ENCODE measurements around the gene PHLDB2.
"Not testable (repeated sequence)": the region's sequence is repeated elsewhere in the genome, so short reads cannot be mapped to it uniquely, and the experiment has no call there.

The PHLDB2 gene

DNA sequence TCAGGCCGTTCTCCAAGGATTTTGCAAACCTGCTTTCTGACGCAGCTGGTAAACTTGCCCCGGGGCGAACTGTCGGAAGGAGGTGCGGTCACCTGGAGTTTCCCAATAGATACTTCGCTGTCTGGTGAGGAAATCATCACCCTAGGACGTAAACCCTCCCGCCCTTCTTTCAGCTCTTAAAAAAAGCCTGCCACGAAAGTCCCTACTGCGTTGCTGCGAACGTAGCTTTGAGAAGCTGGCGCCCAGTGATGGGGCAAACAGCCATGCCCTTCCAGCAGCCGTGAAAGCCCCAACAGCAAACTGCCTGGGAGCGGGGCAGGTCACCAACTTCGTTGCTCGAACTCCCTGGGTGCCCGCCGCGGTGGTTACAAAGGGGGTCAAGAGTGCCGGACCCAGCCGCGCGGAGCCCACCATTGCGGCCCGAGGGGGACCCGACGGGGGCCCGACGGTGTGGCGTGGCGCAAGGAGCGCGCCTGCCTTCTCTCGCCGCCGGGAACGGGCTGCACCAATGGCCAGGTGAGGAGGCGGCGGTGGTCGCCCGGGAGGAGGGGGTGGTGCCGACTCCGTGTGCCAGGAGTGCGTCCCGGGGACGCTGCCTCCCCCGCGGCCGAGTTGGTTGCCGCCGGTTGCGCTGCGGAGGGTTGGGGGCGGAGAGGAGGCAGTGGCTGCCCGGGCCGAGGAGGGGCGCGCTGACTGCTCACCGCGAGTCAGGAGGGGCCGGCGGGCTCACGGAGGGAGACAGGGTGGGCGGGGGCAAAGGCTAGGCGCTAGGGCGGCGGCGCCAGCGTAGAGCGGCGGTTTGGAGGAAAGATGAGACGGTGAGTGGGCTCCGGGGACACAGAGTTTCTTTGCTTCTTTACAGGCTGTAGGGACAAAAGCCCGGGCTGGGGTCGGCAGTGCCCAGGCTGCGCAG, at the start of gene PHLDB2:
PHLDB2 (plus strand) TSS at position 205 of the 913 bp plus-strand sequence. CDS start 24,813 bp downstream, outside the sequence.
- Histone ChIP-seq H3K9me3 (ENCODE audit: control insufficient read depth, low read depth, low read length) (no peaks in the 10 kb centered on the region), H3K9ac (ENCODE audit: low read length) (peak within 1 kb of the TSS; percentile 69), H3K27me3 (ENCODE audit: control insufficient read depth, insufficient read depth, low read length) (peaks cover 36% of the 10 kb centered on the region), H3K4me1 (ENCODE audit: control insufficient read depth, low read depth, low read length) (peaks cover 47% of the 10 kb centered on the region), H3K4me3 (ENCODE audit: low read length) (peak within 1 kb of the TSS; percentile 79), H3K36me3 (ENCODE audit: control insufficient read depth, low read depth, low read length) (no peaks in the 10 kb centered on the region), H3K27ac (ENCODE audit: low read length) (no peak within 1 kb of the TSS)

DNA sequence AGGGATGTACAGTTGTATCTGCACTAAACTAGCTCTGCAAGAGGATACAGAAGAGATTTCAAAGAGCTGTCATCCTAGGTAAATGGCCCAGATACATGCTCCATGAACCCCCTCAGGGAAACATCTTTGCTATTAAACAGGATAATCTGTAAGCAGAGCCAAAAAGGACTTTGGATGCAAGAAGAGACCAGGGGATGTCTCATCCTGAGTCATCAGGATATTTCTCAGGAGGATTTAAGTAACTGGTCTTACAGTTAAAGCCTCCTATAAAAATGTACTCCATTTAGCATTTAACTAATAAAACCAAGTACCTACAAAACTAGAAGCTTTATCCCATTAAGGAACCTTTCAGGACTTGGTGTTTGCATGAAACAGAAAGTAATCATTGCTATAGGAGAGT, 48.2 kb upstream of the PHLDB2 start:
- no peak overlapping the region for H3K27ac ChIP-seq (ENCODE audit: low read length)
- no peaks in the 10 kb centered on the region for H3K36me3 ChIP-seq (ENCODE audit: control insufficient read depth, low read depth, low read length)
- no peaks in the 10 kb centered on the region for H3K9me3 ChIP-seq (ENCODE audit: control insufficient read depth, low read depth, low read length)
- H3K4me1 ChIP-seq (ENCODE audit: control insufficient read depth, low read depth, low read length), result no peaks in the 10 kb centered on the region
- no peak overlapping the region for H3K4me3 ChIP-seq (ENCODE audit: low read length)
- H3K27me3 ChIP-seq (ENCODE audit: control insufficient read depth, insufficient read depth, low read length), result no peaks in the 10 kb centered on the region
- no peak overlapping the region for H3K9ac ChIP-seq (ENCODE audit: low read length)

DNA sequence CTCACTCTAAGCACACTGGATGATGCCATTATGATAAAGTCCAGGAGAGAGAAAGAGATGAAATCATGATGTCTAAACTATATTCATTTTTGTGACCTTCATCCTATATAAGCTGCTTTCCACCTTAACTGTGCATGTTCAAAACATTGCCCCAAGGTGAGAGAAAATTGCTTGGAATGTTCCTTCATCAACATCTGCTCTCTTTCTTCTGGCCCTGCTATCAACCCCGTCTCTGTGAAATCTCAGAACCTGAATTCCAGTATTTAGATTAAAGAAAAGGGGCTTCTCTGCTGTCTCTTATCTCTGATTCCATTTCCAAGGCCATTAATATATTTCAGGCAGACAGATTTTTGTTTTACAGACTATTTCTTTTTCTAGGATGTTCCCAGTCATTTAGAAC, 47.3 kb upstream of the PHLDB2 start:
- no peaks in the 10 kb centered on the region for H3K4me1 ChIP-seq (ENCODE audit: control insufficient read depth, low read depth, low read length)
- H3K9me3 ChIP-seq (ENCODE audit: control insufficient read depth, low read depth, low read length), result no peaks in the 10 kb centered on the region
- no peak overlapping the region for H3K27ac ChIP-seq (ENCODE audit: low read length)
- H3K4me3 ChIP-seq (ENCODE audit: low read length), result no peak overlapping the region
- H3K36me3 ChIP-seq (ENCODE audit: control insufficient read depth, low read depth, low read length), result no peaks in the 10 kb centered on the region
- no peaks in the 10 kb centered on the region for H3K27me3 ChIP-seq (ENCODE audit: control insufficient read depth, insufficient read depth, low read length)
- H3K9ac ChIP-seq (ENCODE audit: low read length), result no peak overlapping the region

DNA sequence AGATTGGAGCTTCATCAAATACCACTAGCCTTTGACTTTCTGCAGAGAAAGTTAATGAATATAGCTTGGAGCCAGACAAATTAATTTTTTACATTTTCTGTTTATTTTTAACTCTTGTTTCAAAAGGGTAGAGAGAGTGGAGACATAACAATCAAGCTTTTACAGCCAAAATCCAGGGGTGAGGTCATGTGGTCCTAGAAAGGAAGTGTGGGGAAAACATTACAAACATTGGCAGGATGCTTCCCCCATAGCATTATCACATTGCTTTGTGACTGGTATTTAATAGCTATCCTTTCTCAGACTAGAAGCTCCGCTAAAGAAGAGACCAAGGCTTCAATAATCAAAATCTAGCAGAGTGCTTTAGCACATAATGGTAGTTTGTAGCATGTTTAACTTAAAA, 46.4 kb upstream of the PHLDB2 start:
- H3K36me3 ChIP-seq (ENCODE audit: control insufficient read depth, low read depth, low read length), result no peaks in the 10 kb centered on the region
- no peaks in the 10 kb centered on the region for H3K4me1 ChIP-seq (ENCODE audit: control insufficient read depth, low read depth, low read length)
- no peak overlapping the region for H3K9ac ChIP-seq (ENCODE audit: low read length)
- no peaks in the 10 kb centered on the region for H3K27me3 ChIP-seq (ENCODE audit: control insufficient read depth, insufficient read depth, low read length)
- no peak overlapping the region for H3K4me3 ChIP-seq (ENCODE audit: low read length)
- no peaks in the 10 kb centered on the region for H3K9me3 ChIP-seq (ENCODE audit: control insufficient read depth, low read depth, low read length)
- no peak overlapping the region for H3K27ac ChIP-seq (ENCODE audit: low read length)

DNA sequence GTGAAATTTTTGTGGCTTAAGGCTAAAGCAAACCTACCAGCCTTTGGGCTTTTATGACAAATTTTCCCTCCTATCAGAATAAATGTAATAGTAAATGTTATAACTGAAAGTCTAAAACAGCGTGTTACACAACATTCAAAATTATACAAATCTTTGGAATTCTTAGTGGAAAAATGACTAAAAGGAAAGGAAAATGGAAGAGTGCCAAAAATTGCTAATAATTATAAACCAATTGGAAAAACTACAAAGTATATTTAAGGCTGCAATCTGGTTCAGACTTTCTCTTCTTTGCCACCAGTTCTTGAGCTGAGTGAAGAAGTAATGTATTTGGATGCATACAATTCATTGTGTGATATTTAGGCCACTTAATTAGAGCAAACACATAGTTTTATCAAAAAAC, 45.6 kb upstream of the PHLDB2 start:
- H3K4me3 ChIP-seq (ENCODE audit: low read length), result no peak overlapping the region
- H3K27me3 ChIP-seq (ENCODE audit: control insufficient read depth, insufficient read depth, low read length), result no peaks in the 10 kb centered on the region
- no peaks in the 10 kb centered on the region for H3K4me1 ChIP-seq (ENCODE audit: control insufficient read depth, low read depth, low read length)
- H3K9ac ChIP-seq (ENCODE audit: low read length), result no peak overlapping the region
- H3K9me3 ChIP-seq (ENCODE audit: control insufficient read depth, low read depth, low read length), result no peaks in the 10 kb centered on the region
- no peak overlapping the region for H3K27ac ChIP-seq (ENCODE audit: low read length)
- H3K36me3 ChIP-seq (ENCODE audit: control insufficient read depth, low read depth, low read length), result no peaks in the 10 kb centered on the region

DNA sequence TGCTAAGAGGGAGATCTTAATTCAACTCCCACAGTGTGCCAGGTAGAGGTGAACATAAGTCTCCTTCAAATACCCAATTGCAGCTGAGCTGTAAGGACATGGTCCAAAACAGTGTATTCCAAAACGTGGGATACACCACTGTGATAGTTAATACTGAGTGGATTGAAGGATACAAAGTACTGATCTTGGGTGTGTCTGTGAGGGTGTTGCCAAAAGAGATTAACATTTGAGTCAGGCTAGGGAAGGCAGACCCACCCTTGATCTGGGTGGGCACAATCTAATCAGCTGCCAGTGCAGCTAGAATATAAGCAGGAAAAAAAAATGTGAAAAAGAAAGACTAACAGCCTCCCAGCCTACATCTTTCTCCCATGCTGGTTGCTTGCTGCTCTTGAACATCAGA, 45.1 kb upstream of the PHLDB2 start:
- Histone ChIP-seq H3K4me1 (ENCODE audit: control insufficient read depth, low read depth, low read length) (no peaks in the 10 kb centered on the region), H3K4me3 (ENCODE audit: low read length) (no peak overlapping the region), H3K36me3 (ENCODE audit: control insufficient read depth, low read depth, low read length) (no peaks in the 10 kb centered on the region), H3K27ac (ENCODE audit: low read length) (no peak overlapping the region), H3K9me3 (ENCODE audit: control insufficient read depth, low read depth, low read length) (no peaks in the 10 kb centered on the region), H3K27me3 (ENCODE audit: control insufficient read depth, insufficient read depth, low read length) (no peaks in the 10 kb centered on the region), H3K9ac (ENCODE audit: low read length) (no peak overlapping the region)

DNA sequence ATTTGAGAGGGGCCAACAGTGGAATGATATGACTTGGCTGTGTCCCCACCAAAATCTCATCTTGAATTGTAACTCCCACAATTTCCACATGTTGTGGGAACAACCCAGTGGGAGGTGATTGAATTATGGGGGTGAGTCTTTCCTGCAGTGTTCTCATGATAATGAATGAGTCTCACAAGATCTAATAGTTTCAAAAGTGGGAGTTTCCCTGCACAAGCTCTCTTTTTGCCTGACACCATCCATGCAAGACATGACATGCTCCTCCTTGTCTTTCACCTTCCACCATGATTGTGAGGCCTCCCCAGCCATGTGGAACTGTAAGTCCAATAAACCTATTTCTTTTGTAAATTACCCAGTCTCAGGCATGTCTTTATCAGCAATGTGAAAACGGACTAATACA, 42.3 kb upstream of the PHLDB2 start:
- H3K27ac ChIP-seq (ENCODE audit: low read length); H3K9me3 ChIP-seq (ENCODE audit: control insufficient read depth, low read depth, low read length): not testable (repeated sequence)

DNA sequence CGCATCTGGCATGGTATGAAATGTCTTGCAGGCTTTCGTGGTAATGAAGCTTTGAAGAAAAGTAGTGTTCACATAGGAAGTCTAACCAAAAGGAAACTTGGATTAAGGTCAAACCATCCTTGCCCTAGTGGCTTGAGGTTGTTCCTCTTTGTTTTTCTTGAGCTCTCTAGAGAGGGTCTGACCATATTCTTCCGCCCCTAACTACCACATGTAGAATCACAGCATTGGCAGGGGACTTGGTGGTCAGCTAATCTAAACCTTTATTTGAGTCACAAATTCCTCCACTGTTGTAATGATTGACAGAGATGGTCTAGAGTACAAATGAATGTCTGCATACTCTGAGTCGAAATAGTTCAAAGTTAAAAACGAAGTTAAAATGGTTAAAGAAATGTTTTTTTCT, 39.1 kb upstream of the PHLDB2 start:
- Histone ChIP-seq H3K36me3 (ENCODE audit: control insufficient read depth, low read depth, low read length) (no peaks in the 10 kb centered on the region), H3K4me3 (ENCODE audit: low read length) (no peak overlapping the region), H3K27me3 (ENCODE audit: control insufficient read depth, insufficient read depth, low read length) (no peaks in the 10 kb centered on the region), H3K9me3 (ENCODE audit: control insufficient read depth, low read depth, low read length) (no peaks in the 10 kb centered on the region), H3K9ac (ENCODE audit: low read length) (no peak overlapping the region), H3K4me1 (ENCODE audit: control insufficient read depth, low read depth, low read length) (no peaks in the 10 kb centered on the region), H3K27ac (ENCODE audit: low read length) (no peak overlapping the region)

More for the DNA sequence above, 42.3 kb upstream of the PHLDB2 start:
- not testable (repeated sequence) for H3K9ac ChIP-seq (ENCODE audit: low read length); H3K36me3 ChIP-seq (ENCODE audit: control insufficient read depth, low read depth, low read length); H3K4me1 ChIP-seq (ENCODE audit: control insufficient read depth, low read depth, low read length); H3K27me3 ChIP-seq (ENCODE audit: control insufficient read depth, insufficient read depth, low read length); H3K4me3 ChIP-seq (ENCODE audit: low read length)

DNA sequence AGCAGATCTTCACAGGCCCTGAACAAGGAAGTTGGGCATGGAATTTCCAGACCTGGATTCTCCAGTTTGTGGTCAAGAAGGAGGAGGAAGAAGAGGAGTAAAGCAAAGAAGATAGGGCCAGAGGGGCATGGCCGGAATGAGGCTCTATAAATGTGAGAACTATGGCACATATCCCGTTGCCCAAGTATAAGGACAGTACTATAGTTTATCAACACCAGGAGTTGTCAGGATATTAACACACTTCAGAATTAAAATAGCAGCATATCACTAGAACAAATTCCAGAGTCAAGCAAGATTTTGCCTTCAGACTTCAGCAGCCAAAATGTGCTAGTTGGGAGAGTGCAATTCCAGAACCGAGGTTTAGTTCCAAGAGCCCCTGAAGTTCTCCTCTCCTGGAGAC, 38.4 kb upstream of the PHLDB2 start:
- Histone ChIP-seq H3K4me3 (ENCODE audit: low read length) (no peak overlapping the region), H3K9ac (ENCODE audit: low read length) (no peak overlapping the region), H3K27me3 (ENCODE audit: control insufficient read depth, insufficient read depth, low read length) (no peaks in the 10 kb centered on the region), H3K27ac (ENCODE audit: low read length) (no peak overlapping the region), H3K4me1 (ENCODE audit: control insufficient read depth, low read depth, low read length) (no peaks in the 10 kb centered on the region), H3K9me3 (ENCODE audit: control insufficient read depth, low read depth, low read length) (no peaks in the 10 kb centered on the region), H3K36me3 (ENCODE audit: control insufficient read depth, low read depth, low read length) (no peaks in the 10 kb centered on the region)

DNA sequence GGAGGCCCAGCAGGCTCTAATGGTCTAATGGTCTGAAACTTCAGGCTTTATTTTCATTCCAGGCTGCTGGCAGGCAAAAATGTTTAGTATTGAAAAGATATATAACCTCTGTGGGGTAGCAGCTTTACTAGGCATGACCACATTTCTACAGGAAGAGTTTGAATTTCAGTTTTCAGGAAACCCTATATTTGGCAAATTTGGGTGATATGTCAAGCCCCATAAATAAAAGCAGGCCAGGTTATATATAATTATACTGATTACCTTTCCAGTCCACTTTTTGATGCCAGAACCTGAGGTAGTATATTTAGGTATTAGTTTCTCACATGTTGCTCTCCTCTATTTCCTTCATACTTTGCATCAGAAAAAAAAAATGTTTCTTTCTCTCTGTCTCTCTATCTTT, 37.2 kb upstream of the PHLDB2 start:
- H3K27ac ChIP-seq (ENCODE audit: low read length), result no peak overlapping the region
- H3K4me1 ChIP-seq (ENCODE audit: control insufficient read depth, low read depth, low read length), result no peaks in the 10 kb centered on the region
- H3K27me3 ChIP-seq (ENCODE audit: control insufficient read depth, insufficient read depth, low read length), result no peaks in the 10 kb centered on the region
- no peak overlapping the region for H3K4me3 ChIP-seq (ENCODE audit: low read length)
- H3K9me3 ChIP-seq (ENCODE audit: control insufficient read depth, low read depth, low read length), result no peaks in the 10 kb centered on the region
- H3K36me3 ChIP-seq (ENCODE audit: control insufficient read depth, low read depth, low read length), result no peaks in the 10 kb centered on the region
- H3K9ac ChIP-seq (ENCODE audit: low read length), result no peak overlapping the region

DNA sequence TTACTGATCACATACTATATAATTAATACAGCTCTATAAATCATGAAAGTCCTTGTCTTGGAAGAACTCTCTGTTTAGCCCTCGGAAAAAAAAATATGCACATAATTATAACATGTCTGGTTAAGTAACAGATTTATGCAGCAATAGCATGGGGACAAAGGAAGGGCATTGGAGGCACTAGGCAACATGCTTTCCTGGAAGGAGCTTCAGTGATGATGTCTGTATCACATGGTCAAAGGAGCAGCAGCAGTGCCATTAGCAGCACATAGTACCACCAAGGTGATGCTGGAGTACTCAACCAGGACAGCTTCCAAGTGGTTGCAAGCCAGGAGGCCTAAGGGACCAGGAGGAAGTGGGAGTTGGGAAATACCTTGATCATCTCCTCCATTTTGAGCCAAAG, 36.3 kb upstream of the PHLDB2 start:
- Histone ChIP-seq H3K9ac (ENCODE audit: low read length) (no peak overlapping the region), H3K4me1 (ENCODE audit: control insufficient read depth, low read depth, low read length) (no peaks in the 10 kb centered on the region), H3K27me3 (ENCODE audit: control insufficient read depth, insufficient read depth, low read length) (no peaks in the 10 kb centered on the region), H3K27ac (ENCODE audit: low read length) (no peak overlapping the region), H3K36me3 (ENCODE audit: control insufficient read depth, low read depth, low read length) (no peaks in the 10 kb centered on the region), H3K9me3 (ENCODE audit: control insufficient read depth, low read depth, low read length) (no peaks in the 10 kb centered on the region), H3K4me3 (ENCODE audit: low read length) (no peak overlapping the region)

DNA sequence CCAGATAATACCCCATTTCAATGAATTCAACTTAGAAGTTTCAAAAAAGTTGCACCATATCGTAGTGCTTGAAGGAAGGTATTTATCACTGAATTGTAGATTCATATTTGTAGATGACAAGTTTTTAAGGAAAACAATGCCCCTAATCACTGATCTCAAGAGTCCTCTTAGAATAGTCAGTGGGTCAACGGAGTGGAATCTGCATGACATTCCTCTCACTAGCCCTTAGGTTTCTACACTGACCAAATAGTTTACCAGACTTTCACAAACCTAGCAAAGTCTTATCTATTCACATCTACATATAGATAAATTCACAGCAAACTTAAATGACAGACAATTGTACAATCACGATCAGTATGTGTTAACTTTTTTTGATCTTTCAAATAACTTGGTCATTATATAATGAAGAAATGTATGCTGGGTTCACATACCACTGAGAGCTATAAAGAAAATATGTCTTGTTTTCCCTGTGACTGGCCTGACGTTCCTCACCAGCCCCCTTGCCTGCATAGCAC, 35.7 kb upstream of the PHLDB2 start:
- H3K36me3 ChIP-seq (ENCODE audit: control insufficient read depth, low read depth, low read length), result no peaks in the 10 kb centered on the region
- no peaks in the 10 kb centered on the region for H3K9me3 ChIP-seq (ENCODE audit: control insufficient read depth, low read depth, low read length)
- H3K4me1 ChIP-seq (ENCODE audit: control insufficient read depth, low read depth, low read length), result no peaks in the 10 kb centered on the region
- H3K9ac ChIP-seq (ENCODE audit: low read length), result no peak overlapping the region
- no peak overlapping the region for H3K4me3 ChIP-seq (ENCODE audit: low read length)
- H3K27ac ChIP-seq (ENCODE audit: low read length), result no peak overlapping the region
- no peaks in the 10 kb centered on the region for H3K27me3 ChIP-seq (ENCODE audit: control insufficient read depth, insufficient read depth, low read length)
